ENCODE results near the gene CFAP46.
"Not testable (repeated sequence)": the region's sequence is repeated elsewhere in the genome, so short reads cannot be mapped to it uniquely, and the experiment has no call there.

CFAP46 gene

GRCh38 chr10:132899054-132899750 lies 43.2 kb downstream of the CFAP46 start:
- no peak for DNase-seq (ENCODE audit: low read depth)

- DNase-seq (ENCODE audit: low read depth) = no peak
Observed at GRCh38 chr10:132898391-132899053, 43.8 kb downstream of the CFAP46 start.

- DNase-seq (ENCODE audit: low read depth) = no peak
Observed at GRCh38 chr10:132897516-132898381, 44.6 kb downstream of the CFAP46 start.

- DNase-seq (ENCODE audit: low read depth) = peak; percentile 30
Observed at GRCh38 chr10:132893786-132894185, 48.6 kb downstream of the CFAP46 start.

- no peak for DNase-seq (ENCODE audit: low read depth)
Observed at GRCh38 chr10:132893090-132893489, 49.3 kb downstream of the CFAP46 start.

- no peak for DNase-seq (ENCODE audit: low read depth)
Observed at GRCh38 chr10:132892004-132892403, 50.4 kb downstream of the CFAP46 start.

GRCh38 chr10:132891368-132891767 lies 51.0 kb downstream of the CFAP46 start:
- DNase-seq (ENCODE audit: low read depth) = no peak

GRCh38 chr10:132890301-132890700 lies 52.1 kb downstream of the CFAP46 start:
- no peak for DNase-seq (ENCODE audit: low read depth)

GRCh38 chr10:132889556-132889955 lies 52.8 kb downstream of the CFAP46 start:
- DNase-seq (ENCODE audit: low read depth) = no peak

GRCh38 chr10:132888898-132889490 lies 53.4 kb downstream of the CFAP46 start:
- DNase-seq (ENCODE audit: low read depth) = no peak

GRCh38 chr10:132888446-132888845 lies 53.9 kb downstream of the CFAP46 start:
- not testable (repeated sequence) for DNase-seq (ENCODE audit: low read depth)

- no peak for DNase-seq (ENCODE audit: low read depth)
Observed at GRCh38 chr10:132886211-132887099, 55.9 kb downstream of the CFAP46 start.

- no peak for DNase-seq (ENCODE audit: low read depth)
Observed at GRCh38 chr10:132885451-132886210, 56.7 kb downstream of the CFAP46 start.

- no peak for DNase-seq (ENCODE audit: low read depth)
Observed at GRCh38 chr10:132884691-132885271, 57.6 kb downstream of the CFAP46 start.

GRCh38 chr10:132884041-132884440 lies 58.3 kb downstream of the CFAP46 start:
- no peak for DNase-seq (ENCODE audit: low read depth)

- DNase-seq (ENCODE audit: low read depth) = no peak
Observed at GRCh38 chr10:132883391-132883881, 58.9 kb downstream of the CFAP46 start.

- DNase-seq (ENCODE audit: low read depth) = no peak
Observed at GRCh38 chr10:132882069-132882951, 60.1 kb downstream of the CFAP46 start.

GRCh38 chr10:132881186-132881920 lies 61.0 kb downstream of the CFAP46 start:
- no peak for DNase-seq (ENCODE audit: low read depth)
